ENCODE data around the gene CHMP4B. TPM values are rescaled to one million over a fixed set of nuclear protein-coding genes. Genes with fewer than 3 reads are reported as not detected.

The CHMP4B gene
- polyA plus RNA-seq, 12 donors: 57.8 to 87.4 (median 65.2) TPM; not detected in 1

- no peak for DNase-seq
These were observed 82.2 kb downstream of the CHMP4B start for GRCh38 chr20:33893314-33893713.

DNA sequence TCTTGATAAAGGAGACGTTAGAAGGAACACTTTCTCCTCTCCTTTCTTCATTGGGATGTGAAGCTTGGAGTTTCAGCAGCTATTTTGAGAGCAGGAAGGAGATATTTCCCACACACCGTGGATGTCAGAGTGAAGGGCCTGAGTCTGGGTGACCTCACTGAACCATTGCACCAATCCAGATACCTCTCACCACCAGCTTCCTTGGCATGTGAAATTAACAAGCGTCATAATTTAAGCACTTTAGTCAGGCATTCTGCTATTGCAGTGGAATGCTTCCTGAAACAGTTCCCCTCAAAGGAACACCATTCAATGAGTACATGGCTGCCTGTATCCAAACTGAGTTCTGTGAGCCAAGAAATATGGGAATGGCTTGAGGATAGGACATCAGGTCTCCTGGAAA lies 83.7 kb downstream of the CHMP4B start:
- DNase-seq: no peak

DNA sequence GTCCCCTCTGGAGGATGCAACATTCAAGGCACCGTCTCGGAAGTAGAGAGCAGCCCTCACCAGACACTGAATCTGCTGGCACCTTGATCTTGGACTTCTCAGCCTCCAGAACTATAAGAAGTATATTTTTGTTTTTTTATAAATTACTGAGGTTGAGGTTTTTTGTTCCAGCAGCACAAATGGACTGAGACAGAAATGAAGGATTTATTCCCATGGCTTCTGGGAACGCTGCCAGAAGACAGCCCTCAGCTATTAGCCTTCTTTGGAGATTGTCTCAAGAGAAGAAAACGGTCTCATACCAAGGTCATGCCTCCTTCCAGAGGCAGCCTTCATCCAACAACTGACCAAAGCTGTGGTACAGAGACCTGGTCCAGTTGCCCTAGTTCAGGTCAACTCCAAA lies 85.4 kb downstream of the CHMP4B start:
- DNase-seq: no peak

GRCh38 chr20:33897313-33897912 lies 86.3 kb downstream of the CHMP4B start:
- no peak for DNase-seq

GRCh38 chr20:33899106-33899505 lies 88.0 kb downstream of the CHMP4B start:
- DNase-seq: no peak

- no peak for DNase-seq
These were observed 89.5 kb downstream of the CHMP4B start for GRCh38 chr20:33900521-33901131.

DNA sequence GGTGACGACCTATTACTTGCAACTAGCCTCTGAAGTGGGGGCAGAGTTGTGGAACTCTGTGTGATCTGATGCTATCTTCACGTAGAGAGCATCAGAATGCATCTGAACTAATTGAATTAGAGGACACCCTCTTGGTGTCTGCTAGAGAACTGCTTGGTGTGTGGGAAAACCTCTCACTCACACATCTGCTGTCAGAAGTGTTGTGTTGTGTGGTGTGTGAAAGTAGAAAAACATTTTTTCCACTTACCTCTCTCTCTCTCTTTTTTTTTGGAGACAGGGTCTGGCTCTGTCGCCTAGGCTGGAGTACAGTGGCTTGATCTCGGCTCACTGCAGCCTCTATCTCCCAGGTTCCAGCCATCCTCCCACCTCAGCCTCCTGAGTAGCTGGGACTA lies 90.0 kb downstream of the CHMP4B start:
- DNase-seq: no peak

- DNase-seq: no peak
These were observed 90.9 kb downstream of the CHMP4B start for GRCh38 chr20:33902011-33902410.

Other genes with a start within 250 kb of the CHMP4B start
- under 1 TPM in 9 of 12 donors, not detected in 3; 0.10 to 0.34 (median 0.18) TPM for gene C20orf144, start 149.0 kb upstream of the CHMP4B start, polyA plus RNA-seq (ENCODE audit: insufficient read length in 12 of 12)
- gene ACTL10, start 144.4 kb upstream of the CHMP4B start, polyA plus RNA-seq (ENCODE audit: insufficient read length in 12 of 12): under 1 TPM in 10 of 12 donors, not detected in 2; 0.12 to 0.36 (median 0.28) TPM
- 10 to 100 TPM in 11 of 12 donors, not detected in 1; 19.0 to 41.9 (median 25.0) TPM for gene NECAB3, start 136.9 kb upstream of the CHMP4B start, polyA plus RNA-seq (ENCODE audit: insufficient read length in 12 of 12)
- 10 to 100 TPM in 7 of 12 donors, 1 to 10 TPM in 4, not detected in 1; 7.5 to 22.4 (median 11.0) TPM for gene E2F1, start 125.0 kb upstream of the CHMP4B start, polyA plus RNA-seq (ENCODE audit: insufficient read length in 12 of 12)
- gene PXMP4, start 91.0 kb upstream of the CHMP4B start, polyA plus RNA-seq (ENCODE audit: insufficient read length in 12 of 12): 10 to 100 TPM in 7 of 12 donors, 1 to 10 TPM in 4, not detected in 1; 8.1 to 13.0 (median 10.4) TPM
- gene ZNF341, start 79.4 kb upstream of the CHMP4B start, polyA plus RNA-seq (ENCODE audit: insufficient read length in 12 of 12): 1 to 10 TPM in 10 of 12 donors, not detected in 2; 2.1 to 4.6 (median 2.7) TPM
- gene RALY, start 182.6 kb downstream of the CHMP4B start, polyA plus RNA-seq (ENCODE audit: insufficient read length in 12 of 12): 100 to 1,000 TPM in 10 of 12 donors, 10 to 100 TPM in 1, not detected in 1; 99.5 to 138 (median 116) TPM

All from muscle of arm (tissue), 12 donors.